Stimulated activated CD4-positive, alpha-beta T cell treated with anti-CD3 and anti-CD28 coated beads, Interleukin-12 subunit alpha, Interleukin-12 subunit beta, amount 100 ng/mL, for 4 hours (primary cell): ENCODE measurements around the gene CDH10.

Source experiments
- DNase-seq: peaks from one replicate; pipeline ENCODE4 v3.0.0-alpha.2; 2020

CDH10 gene

DNA sequence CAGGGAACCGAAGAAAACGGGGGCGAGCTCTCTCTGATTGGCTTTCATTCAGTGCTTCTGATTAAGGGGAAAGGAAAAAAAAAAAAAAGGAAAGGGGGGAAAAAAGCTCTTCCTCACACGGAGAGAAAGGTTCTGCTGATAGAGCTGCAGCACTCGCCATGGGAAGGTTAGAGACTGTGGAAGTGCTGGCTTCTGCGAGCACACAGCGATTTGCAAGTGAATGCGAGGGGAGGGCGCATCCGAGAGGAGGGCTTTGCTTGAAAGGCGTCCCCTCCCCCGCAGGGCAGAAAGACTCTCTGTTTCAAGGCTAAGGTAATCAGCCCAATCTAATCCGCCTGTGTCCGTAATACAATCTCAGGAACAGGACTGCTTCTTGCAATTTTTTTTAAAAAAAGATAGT is at the start of gene CDH10:
Gene CDH10, minus strand, starts transcription at position 218 of the 400 bp plus-strand sequence. CDS start 51,488 bp downstream, outside the sequence.
- no peak for DNase-seq

DNA sequence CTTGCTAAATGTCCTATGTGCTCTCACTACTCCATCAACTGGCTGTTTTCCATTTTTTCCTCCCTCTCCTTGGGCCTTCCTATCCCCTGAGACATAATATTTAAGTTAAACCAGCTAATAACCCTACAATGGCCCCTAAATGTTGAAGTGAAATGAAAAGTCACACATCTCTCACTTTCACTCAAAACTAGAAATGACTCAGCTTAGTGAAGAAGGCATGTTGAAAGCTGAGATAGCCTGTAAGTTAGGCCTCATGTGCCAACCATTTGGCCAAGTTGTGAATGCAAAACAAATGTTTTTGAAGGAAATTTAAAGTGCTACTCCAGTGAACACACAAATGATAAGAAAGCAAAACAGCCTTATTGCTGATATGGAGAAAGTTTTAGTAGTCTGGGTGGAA is 48.8 kb upstream of the CDH10 start:
- no peak for DNase-seq

DNA sequence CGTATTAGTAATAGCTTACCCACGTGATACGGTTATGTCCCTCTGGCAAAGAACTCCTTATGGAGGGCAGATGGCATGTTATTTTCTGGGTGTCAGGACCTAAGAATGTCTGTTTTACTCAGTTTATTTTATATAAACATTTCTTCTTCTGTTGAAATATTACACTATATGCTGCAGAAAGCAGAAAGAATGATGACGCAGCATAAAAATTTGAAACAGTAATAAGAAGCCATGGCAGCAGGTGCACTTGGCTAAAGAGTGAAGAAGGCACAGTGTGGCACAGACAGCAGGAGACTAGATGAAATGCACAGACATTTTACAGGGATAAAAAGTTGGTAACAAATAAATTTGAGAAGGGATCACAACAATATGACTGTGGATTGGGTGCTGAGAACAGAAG is 46.3 kb upstream of the CDH10 start:
- DNase-seq, result no peak

DNA sequence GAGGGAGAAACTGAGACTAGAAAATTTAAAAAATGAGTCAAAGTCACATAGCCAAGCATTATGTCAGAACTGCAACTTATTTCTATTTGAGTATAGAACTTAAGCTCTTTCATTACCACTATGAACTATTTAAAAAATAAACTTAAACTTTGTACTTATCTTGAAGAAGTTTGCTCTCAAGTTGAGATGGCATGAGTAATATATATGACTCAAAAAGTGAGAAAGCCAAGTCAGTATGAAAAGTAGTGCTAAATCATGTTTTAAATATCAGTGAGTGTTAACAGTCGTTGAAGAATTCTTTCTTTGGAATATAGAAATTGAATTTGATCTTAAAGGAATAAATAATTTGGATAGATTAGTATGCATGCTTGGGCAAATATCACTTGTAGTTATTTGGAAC is 36.3 kb upstream of the CDH10 start:
- DNase-seq, result no peak

DNA sequence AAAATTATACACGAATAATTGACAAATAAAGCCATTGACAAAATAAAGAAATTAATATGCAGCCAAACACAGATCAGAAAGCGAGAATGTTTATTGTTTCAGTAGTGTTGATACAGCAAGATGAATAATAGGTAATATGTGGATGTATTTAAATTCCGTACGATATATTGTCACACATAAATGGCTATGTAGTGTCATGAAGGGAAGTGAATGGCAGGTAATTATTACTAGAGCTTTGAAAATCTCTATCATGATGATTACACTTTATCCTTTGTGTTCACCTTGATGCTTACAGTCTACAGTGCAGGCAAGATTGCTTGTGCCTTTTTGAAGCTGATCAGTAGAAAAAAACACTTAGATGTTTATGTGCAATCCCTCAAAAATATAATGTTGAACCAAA is 23.3 kb upstream of the CDH10 start:
- no peak for DNase-seq

DNA sequence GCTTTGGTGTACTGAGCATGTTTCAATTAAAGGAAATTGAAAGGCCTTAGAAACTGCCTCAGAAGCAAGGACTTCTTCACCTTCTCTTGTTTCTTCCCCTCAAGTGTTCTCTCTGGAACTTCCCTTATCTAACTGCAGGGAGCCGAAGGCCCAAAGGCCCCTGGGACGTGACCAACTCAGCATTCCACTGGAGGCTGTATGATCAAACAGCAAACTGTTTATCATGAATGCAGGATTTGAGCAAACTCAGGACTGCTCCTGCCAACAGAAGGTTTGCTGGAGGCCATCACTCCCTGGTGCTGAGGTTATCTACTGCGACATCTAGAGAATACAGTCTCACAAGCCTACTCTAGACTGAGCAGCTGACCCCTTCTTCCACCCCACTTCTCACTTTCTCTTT is 4.8 kb upstream of the CDH10 start:
- no peak for DNase-seq

DNA sequence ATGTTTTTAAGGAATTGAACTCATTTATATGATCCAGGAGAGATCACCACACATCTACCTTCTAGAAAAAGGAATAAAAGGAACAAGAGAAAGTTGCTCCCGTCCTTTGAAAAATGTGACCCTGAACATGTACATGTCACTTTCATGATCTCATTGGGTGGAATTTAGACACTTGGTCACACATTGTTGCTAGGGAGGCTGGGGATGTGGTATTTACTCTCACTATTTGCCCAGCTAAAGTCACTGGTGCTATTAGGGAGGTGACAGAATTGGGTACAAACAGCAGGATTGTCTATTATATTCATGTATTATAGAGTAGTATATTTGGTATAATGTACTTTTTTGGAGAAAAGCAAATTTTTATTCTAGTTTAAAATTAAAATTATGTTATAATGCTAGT is 2.1 kb upstream of the CDH10 start:
- DNase-seq, result no peak

DNA sequence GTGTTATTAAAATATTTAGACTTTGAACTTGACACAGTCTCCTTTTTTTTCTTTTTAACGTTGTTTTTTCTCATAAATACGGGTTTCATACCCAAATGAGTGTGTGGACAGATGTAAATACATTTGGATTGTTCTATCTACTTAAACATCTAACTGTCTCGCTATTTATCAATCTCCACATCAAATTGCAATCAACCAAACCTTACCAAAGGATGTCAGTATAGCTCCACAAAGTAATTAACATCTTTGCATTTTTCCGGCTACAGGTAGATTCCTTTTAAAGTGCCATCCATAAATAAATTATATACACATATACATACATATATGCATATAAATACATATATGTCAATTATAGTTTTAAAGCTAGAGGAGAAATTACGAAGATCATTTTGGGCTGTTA is 705 bp upstream of the CDH10 start:
- no peak for DNase-seq

DNA sequence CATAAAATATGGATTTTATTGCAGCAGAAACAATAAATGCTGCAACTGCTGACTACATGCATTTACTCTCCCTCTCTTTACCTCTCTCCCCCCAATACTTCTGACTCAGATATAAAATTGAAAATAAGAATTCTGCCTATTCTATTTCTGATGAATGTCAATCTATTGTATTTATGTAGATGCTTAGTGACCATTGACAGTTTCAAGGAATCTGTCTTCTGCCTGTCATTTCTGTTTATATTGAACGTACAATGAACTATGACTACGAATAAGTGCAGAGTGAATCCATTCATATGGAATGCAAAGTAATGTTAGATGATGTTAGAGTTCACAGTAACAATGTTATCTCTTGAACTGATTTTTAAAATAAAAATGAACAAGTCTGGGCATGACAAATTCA is 898 bp downstream of the CDH10 start:
- DNase-seq, result no peak

DNA sequence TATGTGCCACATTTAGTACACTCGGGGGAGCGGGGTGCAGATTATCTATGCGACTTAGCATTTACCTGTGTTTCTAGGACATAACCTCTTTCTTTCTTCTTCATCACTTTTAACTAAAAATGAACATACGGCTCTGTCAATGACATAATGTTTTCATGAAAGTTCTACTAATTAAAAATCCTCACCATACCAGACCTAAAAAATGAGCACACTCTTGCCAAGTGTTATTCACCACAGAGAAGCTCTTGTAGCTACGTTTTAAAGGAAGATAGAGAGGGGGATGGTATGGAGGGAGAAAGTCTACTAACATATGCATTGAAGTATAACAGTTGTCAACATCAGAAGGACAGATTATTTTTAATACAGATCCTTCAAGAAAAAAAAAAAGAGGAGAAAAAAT is 1.6 kb downstream of the CDH10 start:
- DNase-seq, result no peak

DNA sequence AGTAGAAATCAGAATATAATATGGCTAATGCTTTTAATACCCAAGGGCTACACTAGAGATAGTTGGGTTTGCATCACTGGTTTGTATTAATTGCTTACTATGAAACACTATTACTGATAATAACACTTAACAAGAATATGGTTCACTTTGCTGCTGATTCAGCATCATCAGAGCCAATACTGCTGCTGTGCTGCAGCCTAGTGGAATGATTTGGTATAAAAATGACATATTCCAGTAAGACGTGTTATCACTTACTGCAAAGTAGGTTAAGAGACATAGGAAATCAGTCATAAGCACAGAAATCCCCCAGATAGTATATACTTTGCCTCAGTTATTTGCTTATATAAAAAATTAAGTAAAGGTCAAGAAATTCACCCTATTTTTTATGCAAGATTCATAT is 2.8 kb downstream of the CDH10 start:
- no peak for DNase-seq

DNA sequence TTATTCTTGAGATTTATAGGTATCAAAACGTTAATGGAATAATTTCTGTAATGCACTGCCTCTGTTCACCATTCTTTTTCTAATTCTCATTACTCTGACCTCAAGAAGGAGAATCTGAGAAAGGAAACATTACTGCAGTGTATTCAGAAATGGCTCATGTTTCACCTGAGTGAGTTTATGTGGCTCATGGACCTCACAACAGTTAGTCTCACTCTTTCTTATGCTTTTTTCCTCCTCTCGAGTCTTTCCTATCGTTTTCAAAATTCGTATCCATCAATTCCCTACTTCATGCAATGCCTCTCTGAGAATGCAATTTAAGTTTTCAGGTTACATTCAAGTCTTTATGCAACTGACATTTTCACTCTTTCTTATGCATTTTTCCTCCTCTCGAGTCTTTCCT is 9.6 kb downstream of the CDH10 start:
- DNase-seq, result no peak

DNA sequence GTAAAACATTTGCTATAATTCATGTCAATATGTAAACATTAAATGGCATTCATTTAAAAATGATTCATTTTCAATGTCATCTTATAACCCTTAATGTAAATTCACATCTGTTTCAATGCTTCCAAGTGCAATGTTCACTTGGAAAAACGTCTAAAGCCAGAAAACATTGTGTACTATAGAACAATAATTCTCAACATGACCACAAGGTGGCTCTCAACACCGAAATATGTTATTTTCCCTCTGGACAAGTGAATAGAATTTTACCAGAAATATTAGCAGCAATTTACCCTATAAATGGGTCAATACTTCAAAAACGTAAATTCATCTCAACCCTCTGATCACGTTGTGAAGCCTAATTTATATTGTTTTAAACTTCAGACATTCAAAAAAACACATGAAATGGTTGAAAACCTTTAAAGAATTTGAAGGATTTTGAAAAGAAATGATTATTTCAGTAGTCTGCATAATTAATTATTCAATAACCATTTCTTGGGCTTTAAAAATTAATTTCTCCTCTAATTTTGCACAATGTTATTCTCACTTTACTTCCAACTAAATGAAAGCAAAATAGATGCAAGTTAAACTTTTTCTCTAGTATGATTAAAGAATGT is 11.0 kb downstream of the CDH10 start:
- DNase-seq, result no peak

DNA sequence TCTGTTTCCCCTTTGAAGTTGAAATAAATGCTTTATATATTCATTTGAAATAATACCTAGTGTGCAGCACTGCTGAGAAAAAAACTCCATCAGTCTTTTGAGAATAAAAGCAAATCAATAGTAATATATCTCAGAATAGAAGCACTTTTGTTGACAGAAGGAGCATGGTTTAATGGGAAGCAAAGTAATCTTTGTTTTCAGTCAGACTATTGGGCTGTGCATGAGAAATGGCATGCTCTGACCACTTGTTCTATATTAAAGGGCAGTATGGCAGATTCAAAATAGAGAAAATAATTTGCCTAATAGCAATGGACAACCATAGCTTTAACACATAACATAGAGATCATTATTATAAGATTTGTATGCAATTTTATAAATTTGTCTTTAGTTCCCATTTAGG is 12.4 kb downstream of the CDH10 start:
- no peak for DNase-seq

DNA sequence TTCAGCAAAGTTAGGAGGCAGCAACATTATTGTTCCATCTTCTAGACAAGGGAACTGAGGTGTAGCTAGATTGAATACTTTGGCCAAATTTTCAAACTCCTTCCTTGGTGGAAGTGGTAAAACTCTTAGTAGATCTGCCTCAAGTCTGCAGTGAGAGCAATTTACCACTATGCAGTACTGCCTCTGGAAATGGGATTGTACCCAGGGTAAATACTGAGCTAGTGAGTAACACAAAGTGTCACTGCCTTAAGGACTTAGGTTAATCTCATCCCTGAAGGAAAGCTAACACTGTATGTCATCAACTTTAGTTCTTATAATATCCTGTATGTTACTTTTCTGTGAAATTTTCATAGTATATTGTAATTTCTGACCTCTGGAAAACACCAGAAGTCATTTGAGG is 13.9 kb downstream of the CDH10 start:
- DNase-seq, result no peak

DNA sequence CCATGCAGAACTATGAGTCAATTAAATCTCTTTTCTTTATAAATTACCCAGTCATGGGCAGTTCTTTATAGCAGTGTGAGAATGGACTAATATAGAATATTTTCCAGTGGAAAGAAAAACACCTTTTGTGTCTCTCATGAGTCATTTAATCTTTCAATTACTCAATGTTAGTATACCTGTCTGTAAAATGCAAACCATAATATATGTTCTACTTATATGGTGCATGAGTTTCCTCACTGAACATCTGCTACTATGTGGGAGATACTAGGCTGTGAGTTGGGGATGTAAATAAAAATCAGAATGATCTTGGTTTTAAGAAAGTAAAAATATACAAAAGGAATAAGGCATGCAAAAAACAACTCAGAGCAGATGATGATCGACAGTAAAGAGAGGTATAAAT is 15.0 kb downstream of the CDH10 start:
- no peak for DNase-seq

DNA sequence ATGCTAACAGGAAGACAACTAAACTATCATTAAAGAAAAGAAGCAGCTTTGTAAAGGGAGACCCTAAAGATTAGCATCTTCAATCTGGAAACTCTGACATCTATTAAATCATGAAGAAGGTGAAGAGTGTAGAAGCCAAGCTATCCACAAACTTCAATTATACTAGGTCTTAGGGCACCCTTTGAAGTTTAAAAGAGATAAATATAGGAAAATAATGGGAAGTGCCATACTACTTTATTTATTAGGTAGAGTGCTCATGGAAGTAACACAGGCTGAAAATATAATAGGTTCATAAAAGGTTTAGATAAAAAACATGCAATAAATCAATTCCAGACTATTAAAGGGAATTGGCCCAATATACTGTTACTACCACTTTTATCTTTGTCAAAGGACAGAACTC is 19.9 kb downstream of the CDH10 start:
- no peak for DNase-seq

DNA sequence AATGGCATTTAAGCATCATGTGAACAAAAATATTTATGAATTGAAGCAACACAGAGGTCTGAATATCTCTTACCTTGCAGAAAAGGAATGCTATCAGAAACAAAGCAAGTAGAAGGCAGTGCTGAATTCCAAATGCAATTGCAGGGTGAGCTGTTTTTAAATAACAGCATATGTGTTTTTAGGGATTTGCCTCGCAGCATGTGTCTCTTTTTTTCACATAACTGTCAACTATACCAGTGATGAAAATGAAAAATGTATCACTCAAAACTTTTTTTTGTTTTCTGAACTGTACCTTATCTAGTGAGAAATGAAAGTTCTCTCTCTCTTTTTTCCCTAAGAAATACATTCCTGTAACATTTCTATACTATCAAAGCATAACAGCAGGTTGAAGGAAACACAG is 21.2 kb downstream of the CDH10 start:
- DNase-seq, result no peak

DNA sequence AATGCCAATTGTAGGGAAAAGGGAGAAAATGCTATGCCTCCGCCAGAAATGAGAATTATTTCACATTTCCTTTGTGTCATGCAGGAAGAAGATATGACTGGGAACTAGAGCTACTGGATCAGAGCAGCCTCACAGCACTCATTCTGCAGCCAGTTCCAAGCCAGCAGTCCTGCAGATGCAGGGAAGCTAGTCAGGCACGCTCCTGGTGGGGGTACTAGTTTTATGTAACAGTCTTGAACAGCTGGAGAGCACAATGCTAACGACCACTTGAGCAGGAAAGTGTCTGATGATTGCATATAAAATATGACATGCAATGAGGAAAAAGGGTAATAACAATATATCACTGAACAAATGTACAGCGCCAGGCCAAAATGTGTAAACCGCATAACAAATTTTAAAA is 21.7 kb downstream of the CDH10 start:
- no peak for DNase-seq

DNA sequence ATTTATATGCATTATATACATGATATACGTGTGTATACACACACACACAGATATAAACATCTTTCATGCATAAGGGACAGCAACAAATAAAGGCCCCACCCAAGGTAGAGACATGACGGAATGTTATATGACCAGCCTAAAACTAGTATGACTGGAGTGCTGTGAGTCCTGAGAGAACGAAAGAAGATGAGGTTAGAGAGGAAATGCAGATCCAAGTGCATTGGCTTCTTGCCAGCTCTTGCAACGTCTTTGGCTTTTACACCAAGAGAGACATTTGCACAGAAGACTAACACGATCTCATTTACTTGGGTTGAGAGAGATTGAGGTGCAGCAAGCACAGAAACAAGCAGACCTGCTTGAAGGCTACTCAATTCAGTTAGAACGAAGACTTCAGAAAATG is 23.0 kb downstream of the CDH10 start:
- DNase-seq, result no peak

DNA sequence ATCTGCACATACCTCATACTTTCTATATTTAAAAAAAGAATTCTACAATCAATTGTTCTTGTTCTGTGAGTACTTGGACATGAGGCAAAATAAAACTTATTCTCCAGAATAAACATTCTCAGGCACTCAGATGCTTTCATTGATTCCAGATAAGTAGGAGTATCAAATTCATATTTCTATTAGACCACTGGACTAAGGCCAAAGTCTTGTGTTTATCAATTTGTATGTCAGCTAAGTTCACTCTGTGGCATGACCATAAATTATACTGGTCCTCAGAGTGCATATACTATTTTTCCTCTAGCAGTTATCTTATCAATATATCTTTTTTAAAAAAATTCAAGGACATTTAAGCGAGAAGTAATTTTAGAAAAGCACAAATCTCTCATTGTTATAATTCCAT is 28.2 kb downstream of the CDH10 start:
- DNase-seq, result no peak

DNA sequence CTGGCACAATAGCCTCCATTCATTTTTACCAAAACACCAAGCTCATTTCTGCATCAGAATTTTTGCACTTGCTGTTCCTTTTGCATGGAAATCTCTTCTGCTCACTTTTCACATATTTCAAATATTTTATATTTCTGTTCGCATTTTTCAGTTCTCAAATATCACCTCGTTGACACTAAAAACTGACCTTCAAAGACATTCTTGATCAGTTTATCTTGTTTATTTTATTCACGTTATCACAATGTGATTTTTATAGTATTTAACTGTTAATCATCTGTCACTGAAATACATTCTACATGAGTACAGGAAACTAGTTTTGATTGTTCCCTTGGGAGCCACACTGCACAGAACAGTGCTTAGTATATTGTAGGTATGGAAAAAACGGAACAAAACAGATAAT is 29.6 kb downstream of the CDH10 start:
- no peak for DNase-seq

DNA sequence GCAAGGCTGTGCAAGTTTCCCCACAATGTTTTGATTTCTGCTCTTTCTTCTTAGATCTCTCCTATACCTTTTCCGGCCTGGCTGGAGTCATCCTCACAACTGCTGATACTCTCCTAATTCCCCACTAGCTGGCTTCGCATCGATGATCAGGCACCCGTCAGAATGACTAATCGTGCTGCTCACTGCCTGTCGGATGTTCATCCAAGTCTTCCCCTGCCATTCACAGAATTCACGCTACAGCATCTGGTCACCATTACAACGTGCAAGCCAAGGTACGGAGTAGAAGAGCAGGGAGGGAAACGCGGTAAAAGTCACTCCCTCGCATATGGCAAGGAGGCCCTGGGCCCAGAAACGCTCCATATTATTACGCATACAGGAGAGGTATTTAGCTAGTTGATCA is 35.1 kb downstream of the CDH10 start:
- no peak for DNase-seq

DNA sequence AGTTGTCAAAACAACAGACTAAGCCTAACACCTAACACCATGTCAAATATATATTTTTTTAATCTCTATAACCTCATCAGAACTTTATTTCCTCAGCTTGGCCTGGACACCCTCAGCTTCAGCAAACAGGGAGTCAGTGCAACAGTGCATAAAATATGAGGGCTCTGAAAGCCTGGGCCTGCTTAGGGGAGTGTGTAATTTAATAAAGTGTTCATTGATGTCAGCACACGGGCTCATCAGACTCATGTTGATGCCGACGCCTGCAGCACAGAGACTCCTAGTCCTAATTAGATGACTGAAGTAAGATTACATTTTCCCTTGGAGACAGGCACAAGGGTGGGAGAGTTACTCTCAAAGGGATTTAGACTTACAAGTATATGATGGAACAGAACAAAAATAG is 37.8 kb downstream of the CDH10 start:
- no peak for DNase-seq

DNA sequence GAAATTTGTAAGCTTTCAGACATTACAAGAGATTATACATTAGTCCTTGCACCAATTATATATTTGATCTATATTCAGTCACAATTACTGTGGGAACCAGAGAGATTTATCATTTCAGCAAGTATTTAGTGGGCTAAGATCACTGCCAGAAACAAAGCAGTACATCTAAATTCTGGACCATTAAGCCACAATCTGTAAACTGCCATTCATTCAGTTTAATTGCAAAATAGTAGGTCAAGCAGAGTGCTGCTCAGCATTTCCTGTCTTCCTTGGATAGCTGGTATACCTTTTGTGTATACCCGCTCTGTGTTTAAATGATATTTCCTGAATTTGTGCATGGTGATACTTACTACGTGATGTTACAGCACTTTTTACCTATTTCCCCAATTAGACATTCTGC is 42.6 kb downstream of the CDH10 start:
- DNase-seq, result no peak

DNA sequence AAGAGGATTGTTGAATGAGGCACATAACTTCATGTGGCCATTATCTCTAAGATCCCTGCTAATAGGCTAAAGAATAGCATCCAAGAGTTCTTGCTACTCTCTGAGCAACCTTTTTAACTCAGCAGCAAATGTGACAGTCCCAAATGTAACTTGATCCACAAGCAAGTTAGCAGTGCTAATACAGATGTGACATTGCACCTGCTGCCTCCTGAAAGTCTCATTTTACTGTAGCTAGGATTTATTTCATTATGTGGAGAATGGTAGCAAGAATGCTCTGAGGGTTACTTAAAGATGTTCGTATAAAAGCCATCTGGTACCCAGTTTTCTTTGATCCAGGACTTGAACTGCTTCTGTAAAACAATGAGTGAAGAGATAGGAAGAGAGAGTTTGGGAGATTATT is 45.8 kb downstream of the CDH10 start:
- no peak for DNase-seq
